ENCODE measurements around the gene MED26.

The MED26 gene

GRCh38 chr19:16613841-16614240 is 14.2 kb downstream of the MED26 start:
- no peak for DNase-seq (ENCODE audit: low read depth)

GRCh38 chr19:16612636-16613035 is 15.4 kb downstream of the MED26 start:
- no peak for DNase-seq (ENCODE audit: low read depth)

- no peak for DNase-seq (ENCODE audit: low read depth)
Measured at GRCh38 chr19:16611121-16611520, 16.9 kb downstream of the MED26 start.

- no peak for DNase-seq (ENCODE audit: low read depth)
Measured at GRCh38 chr19:16609511-16610200, 18.3 kb downstream of the MED26 start.

GRCh38 chr19:16608290-16608739 is 19.7 kb downstream of the MED26 start:
- DNase-seq (ENCODE audit: low read depth) = peak; percentile 93

- DNase-seq (ENCODE audit: low read depth) = no peak
Measured at GRCh38 chr19:16607819-16608218, 20.2 kb downstream of the MED26 start.

- DNase-seq (ENCODE audit: low read depth) = no peak
Measured at GRCh38 chr19:16605553-16605994, 22.4 kb downstream of the MED26 start.

GRCh38 chr19:16605115-16605514 is 22.9 kb downstream of the MED26 start:
- no peak for DNase-seq (ENCODE audit: low read depth)

GRCh38 chr19:16604615-16605014 is 23.4 kb downstream of the MED26 start:
- no peak for DNase-seq (ENCODE audit: low read depth)

- no peak for DNase-seq (ENCODE audit: low read depth)
Measured at GRCh38 chr19:16603090-16603489, 24.9 kb downstream of the MED26 start.

GRCh38 chr19:16601378-16602052 is 26.5 kb downstream of the MED26 start:
- DNase-seq (ENCODE audit: low read depth) = no peak

GRCh38 chr19:16600824-16601223 is 27.2 kb downstream of the MED26 start:
- DNase-seq (ENCODE audit: low read depth) = no peak

- DNase-seq (ENCODE audit: low read depth) = no peak
Measured at GRCh38 chr19:16599655-16600346, 28.2 kb downstream of the MED26 start.

- no peak for DNase-seq (ENCODE audit: low read depth)
Measured at GRCh38 chr19:16598848-16599247, 29.2 kb downstream of the MED26 start.

- no peak for DNase-seq (ENCODE audit: low read depth)
Measured at GRCh38 chr19:16596399-16596798, 31.6 kb downstream of the MED26 start.

- no peak for DNase-seq (ENCODE audit: low read depth)
Measured at GRCh38 chr19:16595097-16595496, 32.9 kb downstream of the MED26 start.

- no peak for DNase-seq (ENCODE audit: low read depth)
Measured at GRCh38 chr19:16594681-16595091, 33.3 kb downstream of the MED26 start.

GRCh38 chr19:16594131-16594586 is 33.8 kb downstream of the MED26 start:
- no peak for DNase-seq (ENCODE audit: low read depth)

- no peak for DNase-seq (ENCODE audit: low read depth)
Measured at GRCh38 chr19:16593181-16593580, 34.8 kb downstream of the MED26 start.

- DNase-seq (ENCODE audit: low read depth) = no peak
Measured at GRCh38 chr19:16591803-16592556, 36.0 kb downstream of the MED26 start.

GRCh38 chr19:16590876-16591802 is 36.9 kb downstream of the MED26 start:
- DNase-seq (ENCODE audit: low read depth) = no peak
